Heart left ventricle (tissue), 16 donors: ENCODE data around the gene XIRP1. TPM values are rescaled to one million over a fixed set of nuclear protein-coding genes. Genes with fewer than 3 reads are reported as not detected.

Source experiments
- ATAC-seq, 4 donors: fragments of 200-7000 bp; cut with Tn5 transposase; one replicate each; pipeline ENCODE4 v1.9.1; 2020 to 2022; ENCODE audit warnings: moderate library complexity in 4 of 4, mild to moderate bottlenecking in 3 of 4, moderate number of reproducible peaks in 1 of 4
- DNase-seq, 5 donors: peaks; one replicate each; pipeline ENCODE4 v3.0.0-alpha.2; 2020
- H3K27ac ChIP-seq, 12 donors: fragments of 200-600 bp; sonication (generic) in 4 of 12; one replicate each; pipeline versions ENCODE4 v1.5.0 to v1.8.0; 2016 to 2022; ENCODE audit warnings: mild to moderate bottlenecking in 2 of 12
- H3K27me3 ChIP-seq, 9 donors: fragments of 200-600 bp; sonication (generic) in 2 of 9; one replicate each; pipeline versions ENCODE4 v1.5.1 to v1.8.0; 2016 to 2022; ENCODE audit warnings: mild to moderate bottlenecking in 3 of 9
- H3K36me3 ChIP-seq, 9 donors: fragments of 200-600 bp; sonication (generic) in 2 of 9; one replicate each; pipeline versions ENCODE4 v1.5.0 to v1.8.0; 2018 to 2022; ENCODE audit warnings: mild to moderate bottlenecking in 2 of 9
- H3K4me1 ChIP-seq, 12 donors: fragments of 200-600 bp; sonication (generic) in 4 of 12; one replicate each; pipeline versions ENCODE4 v1.5.0 to v1.8.0; 2016 to 2022; ENCODE audit warnings: mild to moderate bottlenecking in 3 of 12
- H3K4me3 ChIP-seq, 12 donors: fragments of 200-600 bp; sonication (generic) in 4 of 12; one replicate each; pipeline versions ENCODE4 v1.5.0 to v1.8.0; 2017 to 2022; ENCODE audit warnings: mild to moderate bottlenecking in 9 of 12, moderate library complexity in 4 of 12
- H3K9me3 ChIP-seq, 12 donors: fragments of 200-600 bp; sonication (generic) in 4 of 12; one replicate each; pipeline versions ENCODE4 v1.5.0 to v1.8.0; 2016 to 2022; ENCODE audit warnings: mild to moderate bottlenecking in 1 of 12
- CTCF ChIP-seq, 12 donors: fragments of 200-600 bp; sonication (generic) in 4 of 12; IDR thresholded peaks; one replicate each; pipeline versions ENCODE4 v1.5.0 to v1.8.0; 2018 to 2022; ENCODE audit warnings: antibody characterized with exemption in 12 of 12, mild to moderate bottlenecking in 5 of 12
- POLR2A ChIP-seq, 2 donors: fragments of 450-650 bp; IDR thresholded peaks; one replicate each; pipeline ENCODE4 v1.6.1; 2017; ENCODE audit warnings: antibody characterized with exemption in 2 of 2, mild to moderate bottlenecking in 2 of 2, moderate library complexity in 2 of 2
- WGBS, 4 donors: extraction: QIAGEN DNeasy Blood & Tissue Kit in 2 of 4; methylation state at CpG; one replicate each; pipeline versions ENCODE4 v1.1.5 to v1.1.7; 2013 to 2018; 5-methylcytosine and 5-hydroxymethylcytosine counted together
- intact Hi-C, 10 donors: fragments of 100-400 bp; cut with DNase I; formaldehyde crosslinking; loops; one replicate each; pipeline versions ENCODE4 v1.11.1 to v1.14.2; 2022
- polyA plus RNA-seq, 2 donors: library from polyadenylated mRNA; stranded (reverse); fragments of 200-250 nt; gene quantifications; one replicate each; pipeline ENCODE4 v1.2.3, GENCODE V29; 2013
- total RNA-seq, 9 donors: library from RNA; depleted of rRNA in 2 of 9; stranded (reverse); fragments of >200 nt in 2 of 9; fragmentation: NEBNext Ultra II Directional in 3 of 9; extraction: Animal tissue kit (Norgen Biotek cat#: 25700) in 3 of 9; gene quantifications; one replicate each; pipeline versions ENCODE4 v1.1.0 to v1.2.4, GENCODE V29; 2016 to 2023
- donor health status: ischemic (EF 13 %, LVEDD 7.1; RV severe dilation, severe dysfunction).
- donor health status: healthy with polysubstance abuse.
- donor health status: DM: no; HTN: yes; CAD: no.
- donor health status: DM: no; HTN: no; CAD: no.
- donor health status: ischemic (EF 25% LVEDD 6.9; RV normal size, moderate dysfunction).
- donor health status: ischemic (EF 25% LVEDD 5.7; RV mildly dilated, moderate dysfunction).
- donor health status: healthy.
- donor health status: DM: yes; HTN: yes; CAD: no.
- donor health status: ischemic (EF 35%, LVEDD 5.7; RV mildly dilated, moderate dysfunction).
- donor health status: nonischemic (EF 11% LVEDD 7.7; RV severe dilation, severe dysfunction).
- donor health status: DM: yes; HTN: yes; CAD: no.
- donor health status: PGD.
- donor health status: ischemic (EF 29% LVEDD 5.4; RV normal size, mild dysfunction).
- donor health status: nonischemic (EF 23%, LVEDD 6.1; RV moderate dilation, normal function).

Gene XIRP1
- total and polyA plus RNA-seq, 11 donors: 293 to 1,122 (median 530) TPM

- peaks cover 0 to 20% (median 0%) of the 10 kb centered on the region in 9 donors for H3K36me3 ChIP-seq
- H3K27ac ChIP-seq: peak overlapping the region; percentile 74 to 99 (median 92)
- no peaks in the 10 kb centered on the region for H3K9me3 ChIP-seq
- DNase-seq (no peak), ATAC-seq (peak in 2 of 4 donors; percentile 12 to 13)
- H3K4me3 ChIP-seq: peak overlapping the region; percentile 35 to 72 (median 61)
- no peaks in the 10 kb centered on the region for H3K27me3 ChIP-seq
- WGBS, 4 donors: 45 to 65% (median 57%) methylated on average over 2 to 3 of the region's 3 CpGs
- H3K4me1 ChIP-seq: peaks cover 0 to 59% (median 16%) of the 10 kb centered on the region in 12 donors
- TF ChIP-seq CTCF (IDR thresholded peaks at IDR 0.05) (no peak), POLR2A (IDR thresholded peaks at IDR 0.05) (no peak)
- intact Hi-C loops: loop anchor here in 6 of 10 donors (2.0 to 5.0 kb wide), 4 partner anchors 64 to 101 kb away; no protein-coding TSS in a partner anchor
Observed at GRCh38 chr3:39191773-39192172, 622 bp downstream of the XIRP1 start.

GRCh38 chr3:39191111-39191510 is 1.3 kb downstream of the XIRP1 start:
- H3K27me3 ChIP-seq: no peaks in the 10 kb centered on the region
- 50 to 67% (median 50%) methylated on average over 1 of the region's 1 CpG; no CpG with 5 or more reads in 1 of the 4 donors for WGBS, 4 donors
- H3K4me3 ChIP-seq: peak overlapping the region; percentile 35 to 72 (median 61)
- peaks cover 0 to 27% (median 0%) of the 10 kb centered on the region in 9 donors for H3K36me3 ChIP-seq
- no peaks in the 10 kb centered on the region for H3K9me3 ChIP-seq
- intact Hi-C loops: loop anchor here in 6 of 10 donors (2.0 to 5.0 kb wide), 4 partner anchors 64 to 101 kb away; no protein-coding TSS in a partner anchor
- H3K4me1 ChIP-seq: peaks cover 0 to 60% (median 22%) of the 10 kb centered on the region in 12 donors
- ATAC-seq: peak in 2 of 4 donors; percentile 16 to 18
- TF ChIP-seq POLR2A (IDR thresholded peaks at IDR 0.05) (no peak), CTCF (IDR thresholded peaks at IDR 0.05) (peak in 1 of 12 donors; percentile 6)
- peak overlapping the region; percentile 23 to 99 (median 92) for H3K27ac ChIP-seq
- peak in 1 of 5 donors; percentile 42 for DNase-seq

DNA sequence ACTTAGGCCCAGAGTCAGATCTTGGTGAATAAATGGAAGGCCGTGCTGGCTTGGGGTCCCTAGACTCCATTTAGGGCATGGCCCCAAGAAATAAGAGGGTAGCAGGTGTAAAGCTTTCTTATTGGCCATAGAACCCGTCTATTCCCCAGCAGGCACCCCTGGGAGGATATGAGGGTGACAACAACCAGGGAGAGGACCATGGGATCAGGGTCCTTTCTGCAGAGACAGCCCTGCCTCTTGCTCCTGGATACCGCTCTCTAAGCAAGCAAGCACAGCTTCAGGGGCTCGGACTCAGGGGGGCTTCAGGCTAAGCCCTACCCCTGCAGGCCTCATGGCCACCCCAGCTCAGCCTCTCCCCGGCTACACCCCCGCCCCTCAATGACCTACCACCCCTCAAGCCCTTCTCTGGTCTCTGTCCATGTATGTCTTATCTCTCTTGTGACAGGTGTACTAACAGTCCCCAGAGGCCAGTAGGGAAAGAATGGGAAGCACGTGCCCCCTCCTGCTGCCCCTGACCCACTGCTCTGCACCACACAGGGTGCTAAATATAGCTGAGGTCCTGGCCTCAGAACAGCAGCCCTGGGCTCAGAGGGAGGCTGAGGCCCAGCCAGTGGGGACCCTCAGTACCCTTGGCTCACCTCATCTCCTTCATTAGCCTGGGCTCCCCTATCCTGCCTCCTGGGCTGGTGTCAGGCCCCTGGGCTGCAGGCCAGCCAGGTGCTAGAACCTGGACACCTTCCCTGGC is 1.9 kb downstream of the XIRP1 start:
- peak overlapping the region; percentile 9 to 72 (median 61) for H3K4me3 ChIP-seq

More for the DNA sequence above, 1.9 kb downstream of the XIRP1 start:
- intact Hi-C loops: loop anchor here in 6 of 10 donors (2.0 to 5.0 kb wide), 4 partner anchors 63 to 102 kb away; no protein-coding TSS in a partner anchor
- peaks cover 0 to 66% (median 27%) of the 10 kb centered on the region in 12 donors for H3K4me1 ChIP-seq
- no peaks in the 10 kb centered on the region for H3K9me3 ChIP-seq
- no peak for TF ChIP-seq CTCF (IDR thresholded peaks at IDR 0.05)
- peak in 1 of 2 donors; percentile 28 for TF ChIP-seq POLR2A (IDR thresholded peaks at IDR 0.05)
- peaks cover 0 to 34% (median 0%) of the 10 kb centered on the region in 9 donors for H3K36me3 ChIP-seq
- peak overlapping the region; percentile 41 to 99 (median 92) for H3K27ac ChIP-seq
- 33 to 58% (median 47%) methylated on average over 6 to 7 of the region's 7 CpGs for WGBS, 4 donors
- DNase-seq (peak in 2 of 5 donors; percentile 43 to 52), ATAC-seq (peak; percentile 15 to 51 (median 32))
- H3K27me3 ChIP-seq: no peaks in the 10 kb centered on the region
